Omental fat pad (tissue), 4 donors: ENCODE results near the gene THAP4. TPM values are rescaled to one million over a fixed set of nuclear protein-coding genes. Genes with fewer than 3 reads are reported as not detected.

ENCODE experiments used
- ATAC-seq: fragments of 150-250 bp; one replicate; pipeline ENCODE4 v1.9.1; 2016; ENCODE audit warnings: mild to moderate bottlenecking, moderate library complexity; ENCODE audit not compliant: low FRiP score
- DNase-seq: peaks from one replicate; pipeline ENCODE4 v3.0.0-alpha.2; 2019; ENCODE audit warnings: low spot score
- total RNA-seq, 4 donors: library from RNA; depleted of rRNA; stranded (reverse); fragments of >200 nt; gene quantifications; one replicate each; pipeline ENCODE4 v1.1.0, GENCODE V29; 2016
- TF ChIP-seq, protein P1 (sequence below), 3 donors: fragments of 450-650 bp; IDR thresholded peaks; one replicate each; pipeline ENCODE4 v1.5.1; 2016 to 2017; ENCODE audit warnings: antibody characterized with exemption in 3 of 3, mild to moderate bottlenecking in 3 of 3, moderate library complexity in 2 of 3

THAP4 gene
- total RNA-seq, 4 donors from 2014 or later, result 29.5 to 55.1 (median 44.8) TPM

DNA sequence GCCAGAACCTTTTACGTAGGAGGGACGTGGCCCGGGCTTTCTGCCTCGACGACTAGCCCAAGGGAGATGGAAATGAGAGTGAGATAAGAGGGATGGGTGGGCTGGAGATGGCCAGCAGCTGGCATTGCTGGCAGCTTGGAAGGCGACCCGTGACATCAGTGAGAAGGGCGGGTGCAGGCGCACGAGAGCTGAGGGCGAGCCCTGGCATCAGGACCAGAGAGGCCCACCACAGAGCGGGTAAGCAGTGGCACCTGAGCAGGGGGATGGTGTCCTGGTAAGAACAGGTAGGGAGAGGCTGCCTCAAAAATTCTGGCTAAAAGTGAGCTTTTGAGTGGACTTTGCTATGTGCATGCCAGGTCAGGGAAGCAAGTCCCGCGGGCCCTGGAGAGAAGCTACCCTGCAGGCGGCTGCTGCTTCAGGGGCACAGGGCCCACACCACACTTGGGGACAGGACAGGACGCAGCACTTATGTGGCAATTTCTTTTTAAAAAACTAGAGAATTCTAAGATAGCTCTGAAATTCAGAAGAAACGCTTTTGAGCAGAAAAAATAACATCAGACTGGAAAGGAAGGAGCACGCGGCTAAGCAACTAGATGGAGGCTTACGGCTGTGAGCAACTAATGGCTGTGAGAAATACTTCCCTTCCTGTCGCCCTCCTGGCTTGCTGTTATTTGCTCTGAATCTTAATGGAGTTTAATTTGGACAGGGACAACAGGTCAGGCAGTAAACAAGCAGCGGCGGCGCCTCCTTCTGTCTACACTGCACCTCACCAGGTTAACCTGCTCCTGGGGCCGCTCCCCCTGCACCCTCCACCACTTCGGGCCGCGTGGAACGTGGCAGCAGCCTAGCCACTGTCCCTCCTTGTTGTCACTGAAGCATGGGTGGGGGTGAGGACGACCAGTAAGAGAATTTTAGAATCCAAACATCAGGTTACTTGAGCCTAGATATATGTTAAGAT, 20.5 kb downstream of the THAP4 start:
- ATAC-seq (no peak), DNase-seq (no peak)
- TF ChIP-seq, protein P1, sequence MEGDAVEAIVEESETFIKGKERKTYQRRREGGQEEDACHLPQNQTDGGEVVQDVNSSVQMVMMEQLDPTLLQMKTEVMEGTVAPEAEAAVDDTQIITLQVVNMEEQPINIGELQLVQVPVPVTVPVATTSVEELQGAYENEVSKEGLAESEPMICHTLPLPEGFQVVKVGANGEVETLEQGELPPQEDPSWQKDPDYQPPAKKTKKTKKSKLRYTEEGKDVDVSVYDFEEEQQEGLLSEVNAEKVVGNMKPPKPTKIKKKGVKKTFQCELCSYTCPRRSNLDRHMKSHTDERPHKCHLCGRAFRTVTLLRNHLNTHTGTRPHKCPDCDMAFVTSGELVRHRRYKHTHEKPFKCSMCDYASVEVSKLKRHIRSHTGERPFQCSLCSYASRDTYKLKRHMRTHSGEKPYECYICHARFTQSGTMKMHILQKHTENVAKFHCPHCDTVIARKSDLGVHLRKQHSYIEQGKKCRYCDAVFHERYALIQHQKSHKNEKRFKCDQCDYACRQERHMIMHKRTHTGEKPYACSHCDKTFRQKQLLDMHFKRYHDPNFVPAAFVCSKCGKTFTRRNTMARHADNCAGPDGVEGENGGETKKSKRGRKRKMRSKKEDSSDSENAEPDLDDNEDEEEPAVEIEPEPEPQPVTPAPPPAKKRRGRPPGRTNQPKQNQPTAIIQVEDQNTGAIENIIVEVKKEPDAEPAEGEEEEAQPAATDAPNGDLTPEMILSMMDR (IDR thresholded peaks at IDR 0.05), result no peak

DNA sequence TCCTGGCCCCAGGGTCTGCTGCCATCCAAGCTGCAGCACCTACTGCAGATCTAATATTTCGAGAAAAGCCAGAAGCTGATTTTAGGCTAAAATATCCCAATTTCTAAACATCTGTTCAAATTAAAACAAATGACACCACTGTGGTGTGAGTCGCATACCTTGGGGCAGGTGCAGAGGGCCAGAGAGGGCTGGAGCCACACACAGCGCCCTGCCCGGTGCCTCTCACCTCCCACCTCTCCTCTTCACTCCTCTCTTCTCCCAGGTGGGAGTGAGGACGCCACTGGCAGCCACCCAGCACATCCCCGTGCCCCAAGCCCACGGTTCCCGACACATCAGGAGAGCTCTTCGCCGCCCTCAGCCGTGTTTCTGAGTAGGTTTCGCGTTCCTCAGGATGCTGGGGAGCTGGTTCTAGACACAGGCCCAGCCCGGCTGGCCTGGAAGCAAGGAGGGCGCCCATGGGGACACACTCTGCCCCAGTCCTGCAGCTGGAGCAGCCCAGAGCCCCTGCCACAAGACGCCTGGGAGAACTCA, 21.4 kb downstream of the THAP4 start:
- TF ChIP-seq, protein P1 (IDR thresholded peaks at IDR 0.05), result no peak
- DNase-seq (no peak), ATAC-seq (no peak)

DNA sequence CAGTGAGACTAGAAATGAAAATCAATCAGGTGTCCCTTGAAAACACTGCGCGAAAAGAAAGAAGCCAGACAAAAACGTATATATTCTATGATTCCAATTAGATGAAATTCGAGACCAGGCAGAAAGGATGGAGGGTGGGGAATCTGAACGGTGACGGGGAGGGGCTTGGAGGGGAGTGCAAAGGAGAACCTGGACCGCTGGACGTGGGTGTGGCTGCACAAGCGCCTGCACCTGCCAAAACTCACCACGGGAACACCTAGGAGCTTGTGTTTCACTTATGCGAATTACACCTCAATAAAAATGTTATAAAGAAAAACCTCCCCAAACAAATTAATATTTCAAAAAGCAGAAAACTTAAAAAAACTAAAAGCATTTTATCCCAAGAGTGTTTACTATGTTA, 21.9 kb downstream of the THAP4 start:
- ATAC-seq (no peak), DNase-seq (no peak)
- TF ChIP-seq, protein P1 (IDR thresholded peaks at IDR 0.05), result no peak

DNA sequence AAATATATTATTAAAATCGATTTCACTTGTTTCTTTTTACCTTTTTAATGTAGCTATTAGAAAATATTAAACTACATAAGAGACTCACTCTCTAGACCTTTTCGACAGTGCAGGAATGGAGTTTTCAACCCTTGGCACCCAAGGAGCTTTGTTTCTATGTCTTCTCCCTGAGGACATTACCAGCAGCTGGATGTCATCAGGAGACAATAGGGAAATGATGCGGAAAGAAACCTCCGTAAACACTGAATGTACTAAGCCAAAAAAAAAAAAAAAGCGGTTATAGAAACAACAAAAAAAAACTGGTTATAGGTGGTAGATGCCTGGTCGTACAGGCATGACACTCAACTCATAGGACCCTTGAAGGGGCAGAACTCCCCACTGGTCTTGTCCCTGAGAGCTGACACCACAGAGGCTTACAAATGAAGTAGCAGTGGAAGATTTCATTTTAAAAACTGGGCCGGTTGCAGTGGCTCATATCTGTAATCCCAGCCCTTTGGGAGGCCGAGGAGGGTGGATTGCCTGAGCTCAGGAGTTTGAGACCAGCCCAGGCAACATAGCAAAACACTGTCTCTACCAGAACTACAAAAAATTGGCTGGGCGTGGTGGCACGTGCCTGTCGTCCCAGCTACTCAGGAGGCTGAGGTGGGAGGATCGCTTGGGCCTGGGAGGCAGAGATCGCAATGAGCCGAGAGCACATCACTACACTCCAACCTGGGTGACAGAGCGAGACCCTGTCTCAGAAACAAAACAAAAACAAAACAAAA, 23.8 kb downstream of the THAP4 start:
- no peak for DNase-seq
- ATAC-seq, result no peak
- TF ChIP-seq, protein P1 (IDR thresholded peaks at IDR 0.05), result no peak

DNA sequence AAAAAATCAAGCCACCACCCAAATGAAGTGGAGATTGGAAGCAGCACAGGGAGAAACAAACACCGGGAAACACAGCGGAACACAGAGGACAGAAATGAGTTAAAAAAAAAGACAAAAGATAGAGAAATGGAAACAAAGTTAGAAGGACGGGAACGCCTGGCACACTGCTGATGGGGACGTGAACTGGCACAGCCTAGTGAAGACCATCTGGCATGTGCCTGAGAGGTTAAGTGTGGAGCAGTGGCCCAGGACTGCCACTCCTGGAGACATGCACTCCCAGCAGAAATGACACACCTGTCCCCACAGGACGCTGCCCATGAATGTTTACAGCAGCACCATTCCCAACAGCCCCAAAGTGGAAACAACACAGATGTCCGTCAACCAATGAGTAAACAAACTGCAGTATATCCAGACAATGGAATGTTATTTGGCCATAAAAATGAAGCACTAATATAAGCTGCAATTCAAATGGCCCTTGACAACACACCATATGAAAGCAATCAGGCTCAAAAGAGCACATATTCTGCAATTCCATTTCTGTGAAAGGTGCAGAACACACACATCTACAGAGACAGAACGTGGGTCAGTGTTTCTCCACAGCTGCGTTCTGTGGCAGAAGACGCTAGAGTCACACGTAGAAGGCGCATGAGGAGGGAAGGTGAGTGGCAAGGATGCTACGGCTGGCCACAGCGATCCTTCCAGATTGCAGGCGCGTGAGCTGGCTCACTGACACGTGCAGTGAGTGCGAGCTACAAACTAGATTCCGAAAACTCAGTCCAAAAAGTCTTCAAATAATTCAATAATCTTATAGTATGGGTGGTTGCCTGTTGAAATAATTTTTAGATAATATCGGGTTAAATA, 24.6 kb downstream of the THAP4 start:
- ATAC-seq (no peak), DNase-seq (no peak)
- TF ChIP-seq, protein P1 (IDR thresholded peaks at IDR 0.05), result no peak

DNA sequence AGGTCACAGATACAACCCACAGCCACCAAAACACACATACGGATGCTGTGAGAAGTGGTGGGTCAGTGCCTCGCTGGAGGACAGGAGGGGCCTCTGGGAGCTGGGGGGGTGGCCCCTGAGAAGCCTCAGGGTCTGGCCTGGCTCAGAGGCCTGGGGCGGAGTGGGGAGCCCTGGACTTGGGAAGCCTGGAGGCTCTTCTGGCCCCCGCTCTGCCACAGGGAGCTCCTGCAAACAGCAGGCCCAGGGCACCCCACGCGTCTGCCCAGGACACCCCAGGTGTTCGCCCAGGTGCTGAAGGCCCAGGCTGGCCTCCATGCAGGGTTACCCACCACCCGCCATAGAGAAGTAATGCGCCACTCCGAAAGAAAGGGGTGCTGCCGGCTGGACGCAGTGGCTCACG, 25.9 kb downstream of the THAP4 start:
- ATAC-seq (no peak), DNase-seq (no peak)
- TF ChIP-seq, protein P1 (IDR thresholded peaks at IDR 0.05), result no peak
